ENCODE results near the gene COL4A2.

GRCh38 chr13:110498327-110498726 is 191.2 kb downstream of the COL4A2 start:
- TF ChIP-seq CTCF (IDR thresholded peaks at IDR 0.05) (no peak), POLR2A (IDR thresholded peaks at IDR 0.05) (no peak), POLR2AphosphoS5 (IDR thresholded peaks at IDR 0.05; ENCODE audit: insufficient read depth in 1 of 2, low read depth in 1 of 2) (no peak)

Measured in vagina (tissue), 2 donors.